Ishikawa (cell line): ENCODE measurements around the gene COL28A1.

Experiments
- CEBPB ChIP-seq: IDR thresholded peaks from 2 replicates; pipeline ENCODE4 v1.6.1; 2012
- CREB1 ChIP-seq: IDR thresholded peaks from 2 replicates; pipeline ENCODE4 v1.6.1; 2012; ENCODE audit warnings: low read depth
- EGR1 ChIP-seq: IDR thresholded peaks from 2 replicates; pipeline ENCODE4 v1.6.1; 2012
- EP300 ChIP-seq: IDR thresholded peaks from 2 replicates; pipeline ENCODE4 v1.6.1; 2012; ENCODE audit warnings: borderline replicate concordance
- FOXM1 ChIP-seq: IDR thresholded peaks from 2 replicates; pipeline ENCODE4 v1.6.1; 2012; ENCODE audit warnings: low read depth, borderline replicate concordance
- NFIC ChIP-seq: IDR thresholded peaks from 2 replicates; pipeline ENCODE4 v1.6.1; 2012
- RAD21 ChIP-seq: IDR thresholded peaks from 2 replicates; pipeline ENCODE4 v1.6.1; 2012; ENCODE audit warnings: low read depth
- TAF1 ChIP-seq: IDR thresholded peaks from 2 replicates; pipeline ENCODE4 v1.6.1; 2012; ENCODE audit warnings: low read depth, mild to moderate bottlenecking
- TEAD4 ChIP-seq: IDR thresholded peaks from 2 replicates; pipeline ENCODE4 v1.6.1; 2012
- YY1 ChIP-seq: IDR thresholded peaks from 2 replicates; pipeline ENCODE4 v1.6.1; 2012; ENCODE audit warnings: low read depth
- ZBTB7A ChIP-seq: IDR thresholded peaks from 2 replicates; pipeline ENCODE4 v1.6.1; 2012; ENCODE audit warnings: low read depth
- TF ChIP-seq, protein P1 (sequence below): IDR thresholded peaks from 2 replicates; pipeline ENCODE4 v1.6.1; 2012

- no peak for TF ChIP-seq FOXM1
- no peak for TF ChIP-seq TAF1
- no peak for TF ChIP-seq EGR1
- TF ChIP-seq TEAD4 = no peak
- no peak for TF ChIP-seq EP300
- TF ChIP-seq CREB1 = no peak
- TF ChIP-seq YY1 = no peak
- TF ChIP-seq ZBTB7A = no peak
- no peak for TF ChIP-seq RAD21
- no peak for TF ChIP-seq NFIC
- TF ChIP-seq, protein P1, sequence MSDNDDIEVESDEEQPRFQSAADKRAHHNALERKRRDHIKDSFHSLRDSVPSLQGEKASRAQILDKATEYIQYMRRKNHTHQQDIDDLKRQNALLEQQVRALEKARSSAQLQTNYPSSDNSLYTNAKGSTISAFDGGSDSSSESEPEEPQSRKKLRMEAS = no peak
- TF ChIP-seq CEBPB = no peak
Measured at GRCh38 chr7:7474436-7474835, 61.2 kb downstream of the COL28A1 start.
